HG02759 (cell line): ENCODE data around the gene EPHX1.
"Not testable (repeated sequence)": the region's sequence is repeated elsewhere in the genome, so short reads cannot be mapped to it uniquely, and the experiment has no call there.

Experiments
- ATAC-seq: cut with Tn5 transposase; IDR thresholded peaks from one replicate; pipeline ENCODE4 v1.9.1; 2021; ENCODE audit warnings: mild to moderate bottlenecking, moderate library complexity; ENCODE audit not compliant: unreplicated experiment

EPHX1 gene

GRCh38 chr1:225815526-225816178 is 5.7 kb downstream of the EPHX1 start:
- no peak for ATAC-seq

GRCh38 chr1:225816643-225817538 is 7.0 kb downstream of the EPHX1 start:
- ATAC-seq, result no peak

- ATAC-seq, result no peak
These were observed 7.7 kb downstream of the EPHX1 start for GRCh38 chr1:225817611-225818061.

- no peak for ATAC-seq
These were observed 8.3 kb downstream of the EPHX1 start for GRCh38 chr1:225818229-225818628.

GRCh38 chr1:225819346-225820192 is 9.6 kb downstream of the EPHX1 start:
- ATAC-seq, result no peak

GRCh38 chr1:225820522-225821120 is 10.7 kb downstream of the EPHX1 start:
- ATAC-seq, result no peak

- ATAC-seq, result no peak
These were observed 12.9 kb downstream of the EPHX1 start for GRCh38 chr1:225822655-225823403.

- ATAC-seq, result no peak
These were observed 13.9 kb downstream of the EPHX1 start for GRCh38 chr1:225823811-225824261.

- no peak for ATAC-seq
These were observed 14.6 kb downstream of the EPHX1 start for GRCh38 chr1:225824533-225824941.

GRCh38 chr1:225825078-225825477 is 15.2 kb downstream of the EPHX1 start:
- ATAC-seq, result no peak

GRCh38 chr1:225825607-225826007 is 15.7 kb downstream of the EPHX1 start:
- ATAC-seq, result no peak

GRCh38 chr1:225827076-225827475 is 17.2 kb downstream of the EPHX1 start:
- ATAC-seq, result no peak

GRCh38 chr1:225828706-225829345 is 18.9 kb downstream of the EPHX1 start:
- no peak for ATAC-seq

- ATAC-seq, result no peak
These were observed 20.9 kb downstream of the EPHX1 start for GRCh38 chr1:225830841-225831240.

GRCh38 chr1:225834417-225835329 is 24.7 kb downstream of the EPHX1 start:
- ATAC-seq, result no peak

- no peak for ATAC-seq
These were observed 25.9 kb downstream of the EPHX1 start for GRCh38 chr1:225835856-225836255.

GRCh38 chr1:225836296-225836695 is 26.4 kb downstream of the EPHX1 start:
- not testable (repeated sequence) for ATAC-seq

- ATAC-seq, result no peak
These were observed 28.9 kb downstream of the EPHX1 start for GRCh38 chr1:225838793-225839192.
